Adrenal gland (tissue), 12 donors: ENCODE measurements around the gene ACTA2. TPM values are rescaled to one million over a fixed set of nuclear protein-coding genes. Genes with fewer than 3 reads are reported as not detected.

Source experiments
- DNase-seq, 7 donors: peaks; one replicate each; pipeline ENCODE4 v3.0.0-alpha.2; 2019 to 2020
- H3K27ac ChIP-seq, 5 donors: fragments of 200-600 bp; sonication (generic) in 4 of 5; 1 replicate in 3 of 5; 2 replicates in 2 of 5; pipeline versions ENCODE4 v1.5.1 to v1.8.0; 2016 to 2020; ENCODE audit warnings: mild to moderate bottlenecking in 1 of 5
- H3K27me3 ChIP-seq: fragments of 200-600 bp; 2 replicates; pipeline ENCODE4 v1.8.0; 2021
- H3K36me3 ChIP-seq, 2 donors: fragments of 200-600 bp; replicated peaks in 1 of 2; 1 replicate in 1 of 2; 2 replicates in 1 of 2; pipeline versions ENCODE4 v1.5.1 to v1.8.0; 2018 to 2022
- H3K4me1 ChIP-seq, 2 donors: fragments of 200-600 bp; replicated peaks in 1 of 2; 1 replicate in 1 of 2; 2 replicates in 1 of 2; pipeline versions ENCODE4 v1.5.1 to v1.8.0; 2018 to 2021
- H3K4me3 ChIP-seq, 4 donors: fragments of 200-600 bp; sonication (generic) in 3 of 4; one replicate each; pipeline ENCODE4 v1.5.1; 2016 to 2018
- H3K9me3 ChIP-seq, 3 donors: fragments of 200-600 bp; sonication (generic) in 1 of 3; replicated peaks in 1 of 3; 1 replicate in 2 of 3; 2 replicates in 1 of 3; pipeline versions ENCODE4 v1.5.1 to v1.8.0; 2016 to 2021
- CTCF ChIP-seq, 6 experiments: fragments of 450-650 bp in 4 of 6; fragments of 200-600 bp in 2 of 6; sonication (generic) in 1 of 6; IDR thresholded peaks; 1 replicate in 5 of 6; 2 replicates in 1 of 6; pipeline versions ENCODE4 v1.5.1 to v1.8.0; 2016 to 2021; ENCODE audit warnings: antibody characterized with exemption in 6 of 6, mild to moderate bottlenecking in 2 of 6, moderate library complexity in 1 of 6
- POLR2A ChIP-seq, 2 donors: fragments of 450-650 bp; IDR thresholded peaks; one replicate each; pipeline ENCODE4 v1.6.1; 2017; ENCODE audit warnings: antibody characterized with exemption in 2 of 2, mild to moderate bottlenecking in 2 of 2, moderate library complexity in 1 of 2
- WGBS, 4 donors: extraction: QIAGEN DNeasy Blood & Tissue Kit in 2 of 4; methylation state at CpG; one replicate each; pipeline versions ENCODE4 v1.1.5 to v1.1.7; 2013 to 2017; 5-methylcytosine and 5-hydroxymethylcytosine counted together
- intact Hi-C, 2 donors: fragments of 100-400 bp; cut with DNase I; formaldehyde crosslinking; loops; one replicate each; pipeline versions ENCODE4 v1.14.1 to v1.15.0; 2022 to 2023
- polyA plus RNA-seq, 3 donors: library from polyadenylated mRNA; stranded (reverse); fragments of 200-250 nt in 2 of 3; fragments of 350-450 nt in 1 of 3; fragmentation: Illumina TruSeq in 1 of 3; extraction: RNeasy Lipid Tissue Mini Kit (QIAGEN cat#74804) in 1 of 3; gene quantifications; one replicate each; pipeline ENCODE4 v1.2.3, GENCODE V29; 2013 to 2014
- total RNA-seq, 9 donors: library from RNA; depleted of rRNA in 4 of 9; stranded (reverse); fragments of >200 nt in 4 of 9; fragments of 120-200 nt in 1 of 9; fragmentation: NEBNext Ultra II Directional in 1 of 9; extraction: Animal tissue kit (Norgen Biotek cat#: 25700) in 1 of 9; gene quantifications; one replicate each; pipeline versions ENCODE4 v1.1.0 to v1.2.4, GENCODE V29; 2013 to 2023
- donor health status: healthy with polysubstance abuse.
- donor health status: Bipolar disorder and iron deficiency.
- donor health status: DM: yes; HTN: yes; CAD: no.
- donor health status: DM: no; HTN: no; CAD: no.
- donor health status: DM: no; HTN: no; CAD: no.
- donor health status: DM: yes; HTN: yes; CAD: no.

Gene ACTA2
- total and polyA plus RNA-seq, 12 donors = 48.5 to 529 (median 320) TPM

- no peaks in the 10 kb centered on the region for H3K9me3 ChIP-seq
- no peak overlapping the region for H3K4me3 ChIP-seq
- no peaks in the 10 kb centered on the region for H3K27me3 ChIP-seq
- H3K36me3 ChIP-seq = no peaks in the 10 kb centered on the region
- no peak overlapping the region for H3K27ac ChIP-seq
- intact Hi-C loops = no loop called here
- no peaks in the 10 kb centered on the region for H3K4me1 ChIP-seq
- no peak for DNase-seq
- TF ChIP-seq CTCF (IDR thresholded peaks at IDR 0.05) = no peak
- TF ChIP-seq POLR2A (IDR thresholded peaks at IDR 0.05) = no peak
- 97 to 100% (median 97%) methylated on average over 6 of the region's 6 CpGs for WGBS, 4 donors
Observed at GRCh38 chr10:88958721-88959120, 6.1 kb upstream of the ACTA2 start.

- no peak for DNase-seq
- Histone ChIP-seq H3K9me3 (no peaks in the 10 kb centered on the region), H3K4me1 (peaks cover 0 to 2% of the 10 kb centered on the region in 2 donors), H3K36me3 (no peaks in the 10 kb centered on the region), H3K27ac (no peak overlapping the region), H3K27me3 (no peaks in the 10 kb centered on the region), H3K4me3 (no peak overlapping the region)
- intact Hi-C loops = no loop called here
- TF ChIP-seq CTCF (IDR thresholded peaks at IDR 0.05) = no peak
- no peak for TF ChIP-seq POLR2A (IDR thresholded peaks at IDR 0.05)
- 96 to 100% (median 99%) methylated on average over 1 of the region's 1 CpG for WGBS, 4 donors
Observed at GRCh38 chr10:88957381-88957780, 4.8 kb upstream of the ACTA2 start.

- Histone ChIP-seq H3K9me3 (no peaks in the 10 kb centered on the region), H3K27me3 (no peaks in the 10 kb centered on the region), H3K4me3 (no peak overlapping the region), H3K27ac (no peak overlapping the region), H3K36me3 (no peaks in the 10 kb centered on the region), H3K4me1 (peaks cover 15 to 26% of the 10 kb centered on the region in 2 donors)
- TF ChIP-seq POLR2A (IDR thresholded peaks at IDR 0.05) = no peak
- no peak for TF ChIP-seq CTCF (IDR thresholded peaks at IDR 0.05)
- 81 to 91% (median 90%) methylated on average over 4 of the region's 4 CpGs for WGBS, 4 donors
- intact Hi-C loops = no loop called here
- DNase-seq = no peak
Observed at GRCh38 chr10:88954458-88955083, 2.0 kb upstream of the ACTA2 start.

GRCh38 chr10:88953662-88954061, 1.1 kb upstream of the ACTA2 start:
- Histone ChIP-seq H3K27me3 (no peaks in the 10 kb centered on the region), H3K4me1 (peaks cover 15 to 30% of the 10 kb centered on the region in 2 donors), H3K27ac (peak overlapping the region in 2 of 5 donors; percentile 45 to 73), H3K4me3 (no peak overlapping the region), H3K9me3 (no peaks in the 10 kb centered on the region), H3K36me3 (no peaks in the 10 kb centered on the region)
- intact Hi-C loops = no loop called here
- TF ChIP-seq CTCF (IDR thresholded peaks at IDR 0.05) = no peak
- no peak for TF ChIP-seq POLR2A (IDR thresholded peaks at IDR 0.05)
- 86 to 97% (median 94%) methylated on average over 5 of the region's 5 CpGs for WGBS, 4 donors
- no peak for DNase-seq
